Measurements from ENCODE around the gene MAPKAPK2.

Gene MAPKAPK2

DNA sequence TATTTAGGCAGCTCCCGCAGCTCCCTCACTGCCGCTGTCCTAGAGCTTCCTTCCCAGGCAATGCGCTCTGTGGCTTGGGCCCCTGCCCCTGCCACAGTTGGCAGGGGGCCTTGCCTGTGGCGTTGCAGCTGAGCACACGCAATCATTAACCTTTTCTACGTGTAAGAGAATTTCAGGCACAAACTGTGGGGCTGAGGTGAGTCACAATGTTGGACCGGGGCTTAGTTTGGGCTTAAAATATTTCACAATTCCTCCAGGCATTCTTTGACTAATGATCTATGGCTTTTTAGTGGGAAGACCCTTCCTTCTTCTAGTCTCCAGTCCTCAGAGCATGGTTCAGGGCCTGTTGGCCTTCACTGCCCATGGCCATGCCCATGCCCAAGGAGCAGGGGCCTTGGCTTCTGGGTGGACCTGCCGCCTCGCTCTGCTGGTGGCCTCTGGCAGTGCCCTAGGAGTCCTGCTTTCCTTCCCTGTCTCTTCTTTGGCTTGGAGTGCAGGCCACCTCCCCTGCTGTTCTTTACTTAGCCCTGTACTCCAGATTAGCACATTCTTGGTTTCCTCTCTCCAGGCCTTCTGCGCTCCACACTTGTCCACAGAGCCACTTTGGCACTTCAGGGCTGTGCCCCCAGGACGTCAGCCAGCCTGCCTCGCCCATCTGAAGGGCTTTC lies 39.2 kb downstream of the MAPKAPK2 start:
- DNase-seq: peak; percentile 33

DNA sequence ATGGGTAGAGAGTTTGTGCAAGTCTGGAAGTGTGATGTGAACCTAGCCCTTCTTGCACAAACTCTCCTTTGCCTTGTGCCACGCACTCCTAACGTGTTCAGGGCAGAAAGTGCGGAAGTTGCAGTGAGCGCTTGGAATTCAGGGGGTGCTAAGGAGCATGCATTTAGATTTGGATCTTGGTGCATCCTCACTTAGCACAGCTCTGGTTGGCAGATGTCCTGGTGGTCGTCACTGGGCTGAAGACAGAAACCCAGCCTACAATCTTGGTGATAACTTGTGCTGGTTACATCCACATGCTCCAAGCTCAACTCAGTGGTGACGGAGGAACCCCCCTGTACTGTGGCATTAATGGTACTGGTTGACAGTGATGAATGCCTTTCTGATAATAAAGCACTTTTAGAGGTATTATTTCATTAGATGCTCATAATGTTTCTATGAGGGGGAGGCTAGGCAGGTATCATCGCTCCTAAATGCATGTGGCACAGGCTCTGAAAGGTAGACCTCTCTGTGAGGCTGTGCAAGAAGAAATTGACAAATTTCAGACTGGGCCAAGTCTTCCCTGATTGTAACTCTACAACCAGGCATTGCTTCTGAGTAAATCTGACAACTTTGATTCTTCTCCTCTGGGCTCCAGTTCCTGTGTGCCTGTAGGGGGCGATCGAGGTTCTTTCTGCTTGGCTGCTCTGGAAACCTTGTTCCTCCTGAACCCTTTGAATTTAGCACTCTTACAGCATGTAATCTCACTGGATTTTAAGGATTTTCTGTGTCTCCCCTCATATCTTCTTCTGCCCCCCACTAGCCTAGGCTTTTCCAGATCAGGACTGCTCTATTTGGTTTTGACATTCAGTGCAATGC lies 40.6 kb downstream of the MAPKAPK2 start:
- peak; percentile 47 for DNase-seq

DNA sequence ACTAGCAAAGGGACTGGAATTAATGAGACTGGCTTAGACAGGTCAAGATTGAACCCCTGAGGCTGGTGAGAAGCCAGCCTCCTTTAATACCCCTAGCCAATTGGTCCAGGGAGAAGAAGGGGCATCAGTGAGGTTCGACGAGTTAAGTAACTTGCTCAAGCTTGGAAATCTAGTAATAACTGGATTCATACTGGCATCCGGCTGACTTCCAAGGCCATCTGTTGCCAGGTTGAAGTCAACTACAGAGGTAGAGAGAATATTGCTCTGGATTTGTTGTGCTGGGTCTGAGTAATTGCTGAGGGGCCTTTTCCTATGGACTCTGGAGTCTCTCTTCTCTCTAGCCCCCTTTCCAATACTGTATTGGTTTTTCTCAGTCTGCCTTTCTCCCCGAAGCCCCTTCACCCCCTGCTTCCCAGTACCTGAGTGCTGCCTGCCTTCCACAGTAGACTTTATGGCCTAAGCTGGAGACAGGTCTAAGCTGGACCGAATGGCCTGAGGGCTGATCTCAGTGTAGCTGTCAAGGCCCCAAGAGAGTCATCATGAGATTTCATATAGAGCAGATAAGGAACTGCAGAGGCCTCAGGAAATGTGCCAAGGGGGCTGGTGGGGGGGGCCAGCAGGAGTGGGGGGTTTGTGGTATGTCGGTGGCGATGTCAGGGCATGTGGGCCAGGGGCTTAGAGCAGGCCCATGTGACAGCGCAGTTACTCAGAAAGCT lies 43.4 kb downstream of the MAPKAPK2 start:
- DNase-seq: peak; percentile 34

- DNase-seq: no peak
These were observed 43.9 kb downstream of the MAPKAPK2 start for GRCh38 chr1:206728697-206728987.

DNA sequence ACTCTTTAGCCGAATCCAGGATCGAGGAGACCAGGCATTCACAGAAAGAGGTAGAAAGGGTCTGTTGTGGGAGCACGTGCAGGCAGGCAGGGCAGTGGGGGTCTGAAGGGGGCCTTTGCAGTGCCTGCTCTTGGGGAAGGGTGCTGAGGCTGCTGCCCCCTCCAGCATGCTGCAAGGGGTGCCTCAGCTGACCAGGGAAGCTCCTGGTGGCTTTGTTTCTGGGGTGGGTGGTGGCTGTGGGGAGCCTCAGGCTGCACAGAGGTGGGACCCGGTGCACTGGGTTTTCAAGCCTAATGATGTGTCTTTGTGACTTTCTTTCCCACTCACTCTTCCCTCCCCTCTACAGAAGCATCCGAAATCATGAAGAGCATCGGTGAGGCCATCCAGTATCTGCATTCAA lies 44.3 kb downstream of the MAPKAPK2 start:
- no peak for DNase-seq

DNA sequence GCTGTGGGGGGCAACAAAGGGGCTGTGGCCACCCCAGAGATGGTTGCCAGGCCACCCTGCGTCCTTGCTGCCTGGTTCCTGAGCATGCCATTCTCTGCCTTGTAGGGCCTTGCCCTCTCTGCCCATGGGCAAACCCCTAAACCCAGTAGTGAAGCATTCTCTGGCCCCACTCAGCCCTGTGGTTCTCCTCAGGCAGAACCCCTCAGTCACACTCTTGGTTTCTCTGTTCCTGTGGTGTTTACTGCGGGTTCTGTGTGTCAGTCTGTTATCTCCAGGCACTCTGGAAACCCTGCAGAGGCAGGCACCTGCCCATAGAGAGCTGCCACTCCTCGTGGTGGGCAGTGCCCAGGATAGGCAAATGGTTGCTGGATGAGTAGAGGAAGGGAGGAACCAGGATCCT lies 44.8 kb downstream of the MAPKAPK2 start:
- no peak for DNase-seq

GRCh38 chr1:206732508-206732907 lies 47.8 kb downstream of the MAPKAPK2 start:
- DNase-seq: no peak

DNA sequence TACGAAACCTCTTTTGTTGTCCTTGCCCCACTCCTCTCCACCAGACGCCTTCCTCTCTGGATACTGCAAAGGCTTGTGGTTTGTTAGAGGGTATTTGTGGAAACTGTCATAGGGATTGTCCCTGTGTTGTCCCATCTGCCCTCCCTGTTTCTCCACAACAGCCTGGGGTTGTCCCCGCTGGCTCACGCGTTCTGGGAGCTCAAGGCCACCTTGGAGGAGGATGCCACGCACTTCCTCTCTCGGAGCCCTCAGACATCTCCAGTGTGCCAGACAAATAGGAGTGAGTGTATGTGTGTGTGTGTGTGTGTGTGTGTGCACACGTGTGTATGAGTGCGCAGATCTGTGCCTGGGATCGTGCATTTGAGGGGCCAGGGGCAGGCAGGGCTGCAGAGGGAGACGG lies 48.3 kb downstream of the MAPKAPK2 start:
- DNase-seq: no peak

GRCh38 chr1:206734499-206735142 lies 49.9 kb downstream of the MAPKAPK2 start:
- no peak for DNase-seq

DNA sequence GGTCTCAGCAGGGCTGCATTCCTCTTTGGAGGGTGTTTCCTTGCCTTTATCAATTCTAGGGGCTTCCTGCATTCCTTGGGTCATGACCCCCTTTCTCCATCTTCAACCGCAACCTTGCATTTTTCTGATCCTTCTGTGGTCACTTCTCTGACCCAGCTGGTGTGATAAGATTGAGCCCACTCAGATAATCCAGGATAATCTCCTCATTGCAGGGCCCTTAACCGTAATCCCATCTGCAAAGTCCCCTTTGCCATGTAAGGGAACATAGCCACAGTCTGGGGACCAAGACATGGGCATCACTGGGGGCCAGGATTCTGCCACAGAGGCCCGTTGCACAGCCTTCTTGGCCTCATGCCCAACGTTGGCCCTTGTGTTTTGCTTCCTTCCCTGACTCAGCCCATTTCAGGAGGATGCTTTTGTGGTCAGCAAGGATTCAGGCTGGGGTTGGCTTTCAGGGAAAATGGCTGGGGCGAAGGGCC lies 50.9 kb downstream of the MAPKAPK2 start:
- DNase-seq: no peak

DNA sequence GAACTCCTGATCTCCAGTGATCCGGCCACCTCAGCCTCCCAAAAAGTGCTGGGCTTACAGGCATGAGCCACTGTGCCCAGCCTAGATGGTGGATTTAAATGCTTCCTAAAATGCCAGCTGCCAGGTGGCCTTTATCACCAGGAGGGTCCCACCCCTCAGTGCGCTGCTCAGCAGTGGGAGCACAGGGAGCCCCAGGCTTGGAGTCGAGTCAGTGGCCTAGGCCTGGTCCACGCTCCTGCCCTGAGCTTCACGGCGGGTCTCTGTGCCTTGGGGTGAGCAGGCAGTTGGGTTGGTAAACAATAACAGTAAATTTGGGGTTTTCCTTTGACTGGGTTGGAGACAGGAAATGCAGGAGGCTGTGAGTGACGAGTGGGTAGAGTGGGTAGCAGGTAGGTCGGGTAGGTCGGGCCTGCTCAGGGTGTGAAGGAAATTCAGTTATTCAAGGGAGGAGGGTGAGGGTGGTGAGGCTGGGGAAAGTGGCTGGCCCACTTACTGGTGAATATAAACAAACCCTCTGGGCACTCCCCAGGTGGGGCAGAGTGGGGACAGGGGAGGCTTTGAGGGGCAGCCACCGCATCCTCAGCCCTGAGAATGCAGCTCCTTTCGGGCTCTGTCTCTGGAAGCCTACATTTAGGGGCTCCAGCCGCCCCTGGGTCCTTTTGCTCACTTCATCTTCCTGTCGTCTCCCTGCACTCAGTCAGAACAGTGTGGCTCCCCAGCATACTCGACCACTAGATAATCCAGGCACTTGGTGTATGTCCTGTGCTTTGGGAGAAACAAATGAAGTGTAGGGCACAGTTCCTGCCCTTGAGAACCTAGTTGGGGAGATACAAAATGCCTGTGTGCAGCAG lies 52.4 kb downstream of the MAPKAPK2 start:
- DNase-seq: no peak

GRCh38 chr1:206737729-206738201 lies 53.1 kb downstream of the MAPKAPK2 start:
- DNase-seq: no peak

DNA sequence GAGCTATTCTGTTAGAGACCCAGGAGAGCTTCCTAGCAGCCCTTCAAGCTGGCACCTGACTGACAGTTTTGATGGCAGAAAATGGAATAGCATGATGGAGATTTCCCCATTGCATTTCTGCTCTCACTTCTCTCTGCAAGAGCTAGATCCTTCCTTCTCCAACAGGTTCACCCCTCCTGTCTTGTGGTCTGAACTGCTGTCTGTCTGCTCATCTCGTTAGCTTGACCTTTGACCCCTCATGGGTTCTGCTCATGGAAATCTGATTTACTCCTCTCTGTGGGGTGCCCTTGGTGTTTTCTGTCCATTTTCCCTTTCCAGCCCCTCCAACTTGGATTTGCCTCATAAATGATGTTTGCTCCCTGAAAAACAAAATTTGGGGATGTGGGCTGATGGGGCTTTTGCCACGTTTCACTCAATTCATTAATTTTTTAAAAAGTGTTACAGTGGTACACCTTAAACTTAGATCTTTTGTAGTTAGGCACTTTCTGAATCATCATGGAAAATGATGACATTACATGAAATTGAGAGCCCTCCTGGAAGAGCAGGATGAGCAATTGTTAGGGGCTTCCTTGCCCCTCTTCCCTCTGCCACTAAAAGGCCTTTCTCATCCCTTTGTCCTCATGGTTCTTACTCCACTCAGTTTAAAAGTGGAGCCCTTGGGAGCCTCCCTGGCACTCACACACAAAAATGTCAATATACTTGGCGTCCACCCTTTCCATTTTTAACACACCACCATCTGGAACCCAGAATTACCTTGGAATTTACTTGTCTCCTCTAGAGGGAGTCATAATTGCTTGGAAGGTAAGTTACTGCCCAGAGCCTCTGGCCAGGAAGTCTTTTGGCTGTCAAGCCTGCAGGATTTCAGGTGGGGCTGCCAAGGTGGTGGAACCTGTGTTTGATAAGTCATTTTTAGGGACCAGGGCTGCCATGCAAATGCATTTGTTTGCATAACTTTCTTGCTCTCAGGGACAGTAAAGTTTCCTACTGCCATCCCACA lies 54.0 kb downstream of the MAPKAPK2 start:
- DNase-seq: no peak

- DNase-seq: no peak
These were observed 54.8 kb downstream of the MAPKAPK2 start for GRCh38 chr1:206739411-206740076.

DNA sequence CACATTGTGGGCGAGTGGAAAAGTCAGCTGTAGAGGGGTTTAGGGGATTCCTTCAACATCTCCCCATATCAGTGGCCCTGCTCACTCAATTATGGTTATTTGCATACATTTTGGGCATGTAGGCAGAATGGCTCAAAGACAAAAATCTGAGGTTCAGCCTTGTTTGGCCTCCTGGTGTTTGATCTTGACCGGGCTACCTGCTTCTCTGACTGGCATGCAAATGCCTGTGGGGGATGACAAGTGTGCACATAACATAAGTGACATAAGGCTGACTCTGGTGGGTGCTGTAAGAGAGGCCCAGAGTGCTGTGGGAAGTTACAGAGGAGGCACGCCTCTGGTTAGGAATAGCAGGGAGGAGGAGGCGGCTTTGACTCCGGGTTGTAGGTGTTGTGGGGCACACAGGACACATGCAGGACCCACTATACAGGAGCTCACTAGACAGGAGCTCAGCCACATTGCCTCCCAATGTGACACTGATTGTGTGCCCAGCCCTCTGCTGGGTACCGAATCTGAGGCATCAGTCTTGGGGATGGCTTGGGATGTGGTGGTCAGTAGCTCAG lies 56.5 kb downstream of the MAPKAPK2 start:
- DNase-seq: no peak

DNA sequence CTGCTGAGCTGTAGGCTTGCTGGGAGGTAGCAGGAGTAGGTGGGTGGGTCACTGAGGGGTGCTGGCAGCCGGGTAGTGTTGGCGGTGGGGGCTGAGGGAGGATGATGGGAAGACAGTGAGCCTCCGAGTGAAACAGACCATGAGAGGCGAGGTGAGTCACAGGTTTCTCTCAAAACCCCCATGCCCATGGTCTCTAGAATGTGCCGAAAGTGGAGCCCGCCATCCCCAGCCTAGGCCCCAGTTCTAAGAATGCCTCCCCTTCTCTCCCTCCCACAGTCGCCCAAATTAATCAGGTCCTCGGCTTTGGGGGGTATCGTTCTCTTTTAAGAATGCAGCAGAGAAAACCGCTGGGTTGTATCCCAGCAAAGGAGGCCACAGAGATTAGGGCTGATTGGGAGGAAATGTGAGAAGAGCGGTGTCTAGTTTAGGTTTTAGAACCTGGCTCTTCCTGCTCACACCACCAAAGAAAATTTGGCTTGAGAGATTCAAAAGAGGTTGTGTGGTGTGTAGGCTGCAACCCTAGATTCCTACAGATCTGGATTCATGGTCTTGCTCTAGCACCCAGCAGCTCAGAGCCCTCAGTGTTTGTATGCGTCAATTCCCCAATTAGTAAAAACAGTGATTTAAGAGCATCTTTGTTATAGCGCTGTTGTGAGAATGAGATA lies 58.1 kb downstream of the MAPKAPK2 start:
- DNase-seq: no peak

DNA sequence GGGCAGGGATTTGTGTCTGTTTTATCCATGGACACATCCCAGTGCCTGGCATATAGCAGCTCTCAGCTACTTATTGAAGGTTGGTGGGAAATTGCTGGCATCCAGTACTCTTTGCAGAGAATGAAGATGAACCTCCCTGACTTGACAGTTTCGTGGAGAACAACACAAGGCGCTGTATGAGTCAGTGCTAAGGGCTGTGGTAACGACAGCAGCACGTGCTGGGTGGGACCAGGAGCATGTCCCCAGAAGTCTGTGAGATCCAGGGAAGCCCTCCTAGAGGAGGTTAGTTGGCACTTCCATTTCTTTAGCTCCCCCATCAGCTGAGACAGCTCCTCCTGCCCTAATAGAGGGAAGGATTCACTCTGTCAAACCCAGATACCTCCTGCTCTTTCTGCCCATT lies 60.0 kb downstream of the MAPKAPK2 start:
- no peak for DNase-seq

DNA sequence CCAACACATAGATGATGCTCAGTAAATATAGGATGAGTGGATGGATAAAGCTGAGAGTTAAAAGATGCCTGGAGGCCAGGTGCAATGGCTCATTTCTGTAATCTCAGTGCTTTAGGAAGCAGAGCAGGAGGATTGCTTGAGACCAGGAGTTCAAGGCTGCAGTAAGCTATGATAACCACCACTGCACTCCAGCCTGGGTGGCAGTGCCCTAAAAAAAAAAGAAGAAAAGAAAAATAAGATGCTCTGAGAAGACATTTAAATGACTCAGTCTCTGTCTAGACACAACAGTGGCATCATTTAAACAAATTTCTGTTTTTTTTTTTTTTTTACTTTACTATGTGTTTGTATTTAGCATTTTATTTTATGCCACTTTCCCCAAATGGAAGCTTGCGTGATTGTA lies 60.6 kb downstream of the MAPKAPK2 start:
- no peak for DNase-seq

DNA sequence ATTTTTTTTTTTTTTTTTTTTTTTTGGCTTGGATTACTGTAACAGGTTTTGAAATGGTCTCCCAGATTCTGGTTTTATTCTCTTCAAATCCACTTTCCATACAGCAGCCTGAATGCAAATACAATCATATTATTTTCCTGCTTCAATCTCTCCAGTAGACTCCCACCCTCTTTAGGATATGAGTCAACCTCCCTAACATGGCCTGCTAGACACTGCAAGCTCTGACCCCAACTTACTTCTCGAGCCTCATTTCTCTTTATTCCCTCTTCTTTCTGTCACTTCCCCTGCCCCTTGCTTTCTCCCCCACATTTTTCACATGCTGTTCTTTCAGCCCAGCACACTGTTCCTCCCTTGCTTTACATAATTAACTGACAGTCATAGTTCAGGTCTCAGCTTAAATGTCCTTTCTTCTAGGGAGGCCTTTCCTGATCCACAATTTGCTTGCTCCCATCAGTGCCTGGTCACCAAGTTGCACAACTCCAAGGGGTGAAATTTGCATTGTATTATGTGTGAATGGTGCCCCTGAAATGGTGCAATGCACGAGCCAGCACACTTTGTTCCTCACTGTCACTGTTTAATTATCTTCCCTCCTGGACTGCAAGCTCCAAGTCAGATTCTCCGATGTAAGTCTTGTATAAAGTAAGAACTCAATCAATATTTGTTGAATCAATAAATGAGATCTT lies 63.8 kb downstream of the MAPKAPK2 start:
- DNase-seq: no peak
